HG03558 (cell line): ENCODE measurements around the gene MYO18B.

Source experiments
- ATAC-seq: cut with Tn5 transposase; IDR thresholded peaks from one replicate; pipeline ENCODE4 v1.9.1; 2021; ENCODE audit warnings: moderate number of reproducible peaks; ENCODE audit not compliant: unreplicated experiment; ENCODE audit errors: extremely low read depth

MYO18B gene

DNA sequence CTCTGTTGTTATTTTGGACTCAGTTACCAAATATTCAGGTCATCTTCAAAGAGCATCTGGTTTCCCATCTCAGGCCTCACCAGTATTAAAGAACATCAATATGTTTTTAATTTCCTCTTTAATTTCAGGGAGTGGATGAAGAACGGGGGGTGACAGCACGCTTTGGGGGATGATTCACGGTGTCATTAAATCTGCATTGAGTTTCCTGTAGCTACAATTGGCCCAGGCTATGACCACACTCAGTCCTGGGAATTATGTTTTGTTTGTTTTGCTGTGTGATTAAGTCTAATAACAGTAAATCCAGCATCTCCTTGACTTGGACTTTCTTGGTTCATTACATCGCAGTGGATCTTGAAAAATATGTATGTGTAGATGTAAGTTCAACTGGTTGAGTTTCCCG, 277.6 kb downstream of the MYO18B start:
- no peak for ATAC-seq

DNA sequence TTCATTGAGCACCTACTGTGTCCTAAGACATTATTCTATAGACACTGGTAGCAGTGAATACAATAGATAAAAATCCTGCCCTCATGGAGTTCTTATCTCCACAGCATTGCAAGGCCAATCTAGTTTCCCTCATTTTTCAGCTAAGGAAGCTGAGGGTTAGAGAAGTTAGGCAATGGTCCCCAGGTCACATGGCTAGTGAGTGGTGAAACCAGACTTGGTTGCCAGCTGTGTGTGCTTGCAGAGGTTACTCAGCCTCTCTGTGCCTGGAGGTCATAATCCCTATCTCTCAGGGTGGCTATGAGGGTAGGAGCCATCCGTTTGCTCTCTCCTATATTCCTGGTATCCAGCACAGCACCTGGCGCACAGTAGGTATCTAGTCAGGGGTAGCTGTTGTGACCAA, 279.5 kb downstream of the MYO18B start:
- no peak for ATAC-seq

- ATAC-seq = no peak
Observed at GRCh38 chr22:26023104-26023775, 281.3 kb downstream of the MYO18B start.

GRCh38 chr22:26025626-26026025, 283.6 kb downstream of the MYO18B start:
- ATAC-seq = no peak

GRCh38 chr22:26027341-26027740, 285.4 kb downstream of the MYO18B start:
- ATAC-seq = no peak

DNA sequence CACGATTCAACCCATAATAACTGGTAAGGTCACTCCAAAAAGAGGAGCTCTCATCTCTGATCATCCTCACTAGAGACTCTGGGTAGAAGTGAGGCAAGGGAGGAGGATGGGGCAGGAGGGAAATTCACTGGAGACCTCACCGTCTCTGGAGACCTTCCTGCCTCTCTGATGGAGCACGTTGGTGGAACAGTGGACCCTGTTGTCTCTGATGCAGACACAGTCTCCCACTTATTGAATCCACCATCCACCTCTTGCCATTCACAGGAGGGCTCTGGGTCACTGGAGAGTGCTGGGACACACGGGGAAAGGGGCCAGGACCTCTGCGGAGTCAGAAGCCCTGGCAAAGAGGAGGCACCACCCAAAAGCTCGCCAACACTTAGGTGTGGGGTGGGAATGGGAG, 289.7 kb downstream of the MYO18B start:
- ATAC-seq = no peak

DNA sequence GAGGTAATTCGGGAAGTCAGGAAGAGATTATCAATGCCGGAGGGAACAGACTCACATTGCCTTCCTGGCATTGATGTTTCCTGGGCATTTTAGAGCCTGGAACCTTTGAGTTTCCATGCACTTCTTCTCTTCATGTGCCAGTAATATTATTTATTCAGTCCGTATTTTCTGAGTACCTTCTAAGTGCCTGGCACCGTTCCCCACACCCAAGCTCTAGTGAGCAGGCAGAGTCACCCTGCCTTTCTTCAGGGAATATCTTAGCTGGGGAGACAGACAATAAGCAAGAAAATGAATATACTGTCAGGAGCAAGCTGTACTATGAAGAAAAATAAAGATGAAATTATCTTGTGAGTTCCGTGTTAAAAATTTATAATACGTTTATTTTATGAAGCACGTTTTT, 291.1 kb downstream of the MYO18B start:
- no peak for ATAC-seq

GRCh38 chr22:26033586-26033985, 291.6 kb downstream of the MYO18B start:
- ATAC-seq = no peak

DNA sequence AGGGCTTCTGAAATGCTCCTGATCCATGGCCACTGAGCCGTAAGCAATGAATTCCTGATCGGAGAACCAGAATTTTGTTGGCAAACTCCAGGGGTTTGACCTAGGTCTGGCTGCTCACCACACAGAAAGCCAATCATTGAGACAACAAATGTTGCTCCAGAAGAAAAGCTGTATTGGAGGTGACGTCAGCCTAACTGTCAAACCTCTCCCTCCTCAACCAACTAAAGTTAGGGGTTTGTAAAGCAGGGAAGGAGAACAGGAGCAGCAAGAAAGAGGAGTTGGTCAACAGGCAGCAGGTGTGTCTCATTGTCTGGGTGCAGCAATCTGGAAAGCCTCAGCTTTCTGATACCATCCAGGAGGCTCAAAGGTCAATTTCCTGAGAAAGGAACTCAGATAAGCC, 293.5 kb downstream of the MYO18B start:
- no peak for ATAC-seq

DNA sequence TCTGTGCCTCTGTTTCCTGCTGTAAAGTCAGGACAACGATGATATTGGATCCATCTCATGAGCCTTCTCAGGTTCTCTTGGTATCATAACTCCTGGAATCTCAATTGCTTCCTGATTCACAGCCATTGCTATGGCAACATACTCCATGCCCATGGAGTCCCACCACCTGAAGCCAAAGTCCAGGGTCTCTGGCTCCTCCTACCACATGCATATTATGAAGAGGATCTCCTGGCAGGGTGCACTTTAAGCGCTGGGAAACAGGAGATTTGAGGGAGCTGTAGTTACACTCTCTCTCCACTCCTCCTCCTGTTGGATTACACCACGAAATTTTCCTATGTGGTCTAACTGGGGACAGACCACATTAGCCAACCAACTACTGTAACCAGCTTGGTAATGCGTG, 296.4 kb downstream of the MYO18B start:
- no peak for ATAC-seq

- no peak for ATAC-seq
Observed at GRCh38 chr22:26041931-26042330, 299.9 kb downstream of the MYO18B start.

GRCh38 chr22:26043031-26043430, 301.0 kb downstream of the MYO18B start:
- no peak for ATAC-seq

- no peak for ATAC-seq
Observed at GRCh38 chr22:26045051-26045450, 303.1 kb downstream of the MYO18B start.

DNA sequence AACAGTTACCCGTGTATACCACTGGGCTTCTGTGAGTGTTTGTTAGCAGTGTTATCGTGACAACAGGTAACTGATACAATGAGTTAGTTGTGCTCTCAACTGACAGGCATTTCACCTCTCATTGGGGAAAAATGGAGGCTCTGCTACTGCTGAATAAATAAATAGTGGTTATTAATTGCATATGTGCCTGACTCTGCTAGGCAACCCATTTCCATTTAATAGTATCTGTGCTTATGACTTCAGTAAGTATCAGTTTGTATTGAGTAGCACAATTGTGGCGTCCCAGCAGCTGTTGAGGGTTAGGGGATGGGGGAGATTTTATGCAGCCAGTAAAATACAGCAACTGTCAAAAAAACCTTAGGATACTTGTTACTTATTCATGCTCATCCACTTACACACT, 303.9 kb downstream of the MYO18B start:
- no peak for ATAC-seq

DNA sequence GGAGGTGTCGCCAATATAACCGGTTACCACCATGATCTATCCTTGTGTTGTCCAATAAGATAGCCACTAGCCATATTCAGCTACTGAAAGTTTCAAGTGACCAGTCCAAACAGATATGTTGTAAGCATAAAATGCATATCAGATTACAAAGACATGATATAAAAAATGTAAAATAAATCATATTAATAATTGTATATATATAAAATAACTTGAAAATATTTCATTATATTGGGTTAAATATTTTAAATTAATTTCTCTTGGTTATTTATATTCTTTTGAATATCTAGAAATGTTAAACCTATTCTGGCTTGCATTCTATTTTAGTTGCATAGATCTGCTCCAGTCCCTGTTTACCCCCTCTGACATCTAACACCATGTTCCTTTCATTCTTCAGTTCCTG, 305.5 kb downstream of the MYO18B start:
- ATAC-seq = no peak

DNA sequence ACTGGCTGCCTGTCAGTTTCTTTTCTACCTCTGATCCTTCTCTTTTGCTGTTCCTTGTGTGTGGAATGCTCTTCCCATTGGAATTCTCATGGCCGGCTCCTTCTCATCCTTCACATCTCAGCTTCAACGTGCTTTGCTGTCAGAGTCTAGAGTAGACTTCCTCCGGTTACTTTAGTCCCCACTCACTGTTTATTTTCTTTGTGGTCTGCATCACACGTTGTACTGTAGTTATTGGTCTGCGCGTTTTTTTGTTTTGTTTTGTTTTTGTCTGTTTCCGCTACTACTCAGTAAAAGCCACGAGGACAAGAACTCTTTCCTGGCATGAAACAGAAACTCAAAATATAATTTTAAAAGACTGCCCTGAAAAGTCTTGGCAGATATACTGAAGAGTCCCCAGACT, 305.9 kb downstream of the MYO18B start:
- ATAC-seq = no peak

DNA sequence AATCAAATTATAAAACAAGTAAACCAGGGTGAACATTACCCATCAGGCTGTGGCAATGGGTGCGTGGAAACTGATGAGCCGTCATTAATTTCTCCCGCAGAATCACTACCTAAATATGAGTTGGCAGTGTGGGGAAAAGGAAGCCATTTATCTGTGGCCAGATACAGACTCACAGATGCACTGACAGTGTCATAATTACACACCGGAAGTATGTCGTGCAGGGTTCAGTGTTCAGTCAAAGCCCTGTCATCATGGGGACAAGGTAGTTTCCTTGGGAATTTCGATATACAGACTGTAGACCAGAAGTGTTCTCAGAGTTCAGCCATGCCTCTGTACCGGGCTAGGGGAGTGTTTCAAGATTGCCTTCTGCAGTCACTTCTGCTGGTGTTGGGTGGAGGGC, 308.1 kb downstream of the MYO18B start:
- no peak for ATAC-seq

DNA sequence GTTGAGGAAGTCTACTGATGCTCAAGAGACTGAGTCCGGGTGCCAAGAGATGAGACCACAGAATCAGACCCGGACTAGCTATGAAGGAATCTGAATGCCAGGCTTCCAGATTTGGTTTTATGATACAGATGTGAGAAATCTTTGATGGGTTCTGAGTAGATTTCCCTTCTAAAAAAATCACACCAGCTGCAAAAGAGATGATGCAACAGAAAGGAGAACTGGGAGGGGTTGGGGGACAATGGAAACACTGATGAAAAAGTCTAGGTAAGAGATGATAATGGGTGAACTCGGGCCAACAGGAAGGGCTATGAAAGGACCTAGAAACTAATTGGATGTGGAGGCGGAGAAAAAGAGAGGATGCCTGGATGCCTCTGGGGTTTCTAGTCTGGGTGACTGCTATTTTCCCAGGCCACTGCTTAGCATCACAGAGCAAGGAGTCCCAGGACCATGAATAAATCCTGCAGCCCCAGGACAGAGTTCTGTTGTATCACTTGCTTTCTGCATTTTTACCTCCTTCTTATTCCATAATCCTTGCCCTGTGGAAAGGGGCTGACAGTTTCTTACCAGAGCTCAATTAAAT, 311.8 kb downstream of the MYO18B start:
- no peak for ATAC-seq

GRCh38 chr22:26054841-26055605, 313.0 kb downstream of the MYO18B start:
- ATAC-seq = no peak

DNA sequence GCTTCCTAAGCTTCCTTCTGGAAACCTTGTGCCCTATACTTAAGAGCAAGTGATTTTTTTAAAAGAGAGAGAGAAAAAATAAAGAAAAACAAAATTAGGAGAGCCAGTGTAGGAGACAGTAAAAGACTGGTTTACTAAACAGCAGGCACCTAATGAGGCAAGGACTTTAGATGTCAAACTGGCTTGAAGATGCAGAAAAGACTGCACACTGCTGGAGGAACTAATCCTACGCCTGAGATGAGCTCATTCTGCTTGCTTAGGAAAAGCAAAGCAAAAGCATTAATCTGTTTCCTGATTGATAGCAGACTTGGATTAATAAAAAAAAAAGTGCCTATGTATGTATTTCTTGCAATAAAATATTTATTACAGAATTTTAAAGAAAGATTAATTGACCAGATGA, 313.7 kb downstream of the MYO18B start:
- ATAC-seq = no peak

GRCh38 chr22:26056455-26057200, 314.6 kb downstream of the MYO18B start:
- no peak for ATAC-seq
